Neural progenitor cell (in vitro differentiated cells): Measurements from ENCODE around the gene LOC101059915.

Experiments used
- EZH2phosphoT487 ChIP-seq: fragments of 200-600 bp; sonication (generic); IDR thresholded peaks from 2 replicates; pipeline ENCODE4 v1.6.1; 2017; ENCODE audit warnings: antibody characterized with exemption
- TF ChIP-seq, protein P1 (sequence below): fragments of 200-600 bp; sonication (generic); IDR thresholded peaks from 2 replicates; pipeline ENCODE4 v1.5.1; 2017; ENCODE audit warnings: antibody characterized with exemption, mild to moderate bottlenecking

DNA sequence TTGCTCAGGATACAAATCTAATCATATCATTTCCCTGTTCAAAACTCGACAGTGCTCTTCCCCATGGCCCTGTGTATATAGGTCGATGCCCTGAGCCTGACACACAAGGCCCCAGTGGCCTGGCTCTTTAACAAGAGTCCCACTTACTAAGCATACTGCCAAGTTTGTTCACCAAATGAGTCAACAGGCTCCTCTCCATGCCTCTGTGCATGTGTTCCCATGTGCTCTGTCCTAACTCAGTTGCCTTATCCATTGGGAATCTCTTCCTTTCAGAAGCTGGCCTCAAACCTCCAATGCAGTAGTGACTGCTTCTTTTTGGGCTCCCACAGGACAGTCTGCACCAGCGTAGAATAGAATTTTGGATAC, 30.1 kb upstream of the LOC101059915 start:
- TF ChIP-seq, protein P1, sequence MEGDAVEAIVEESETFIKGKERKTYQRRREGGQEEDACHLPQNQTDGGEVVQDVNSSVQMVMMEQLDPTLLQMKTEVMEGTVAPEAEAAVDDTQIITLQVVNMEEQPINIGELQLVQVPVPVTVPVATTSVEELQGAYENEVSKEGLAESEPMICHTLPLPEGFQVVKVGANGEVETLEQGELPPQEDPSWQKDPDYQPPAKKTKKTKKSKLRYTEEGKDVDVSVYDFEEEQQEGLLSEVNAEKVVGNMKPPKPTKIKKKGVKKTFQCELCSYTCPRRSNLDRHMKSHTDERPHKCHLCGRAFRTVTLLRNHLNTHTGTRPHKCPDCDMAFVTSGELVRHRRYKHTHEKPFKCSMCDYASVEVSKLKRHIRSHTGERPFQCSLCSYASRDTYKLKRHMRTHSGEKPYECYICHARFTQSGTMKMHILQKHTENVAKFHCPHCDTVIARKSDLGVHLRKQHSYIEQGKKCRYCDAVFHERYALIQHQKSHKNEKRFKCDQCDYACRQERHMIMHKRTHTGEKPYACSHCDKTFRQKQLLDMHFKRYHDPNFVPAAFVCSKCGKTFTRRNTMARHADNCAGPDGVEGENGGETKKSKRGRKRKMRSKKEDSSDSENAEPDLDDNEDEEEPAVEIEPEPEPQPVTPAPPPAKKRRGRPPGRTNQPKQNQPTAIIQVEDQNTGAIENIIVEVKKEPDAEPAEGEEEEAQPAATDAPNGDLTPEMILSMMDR, result no peak
- no peak for TF ChIP-seq EZH2phosphoT487
